ENCODE results near the gene STRADA. TPM values are rescaled to one million over a fixed set of nuclear protein-coding genes. Genes with fewer than 3 reads are reported as not detected.

The STRADA gene
- total and polyA plus RNA-seq, 9 of the 15 experiments (the other 6 are each of a cell fraction or from before 2014, with no cell fraction given), result 6.6 to 33.0 (median 20.5) TPM

- TF ChIP-seq RREB1 (CRISPR knock-in tag; IDR thresholded peaks at IDR 0.05) (0 out of 2 replicates have a peak, but pooled peaks have one; percentile 83), ZNF24 (IDR thresholded peaks at IDR 0.05) (peak; percentile 100), NFYB (IDR thresholded peaks at IDR 0.05; ENCODE audit: extremely low read depth, insufficient read length) (no peak), HDGF (IDR thresholded peaks at IDR 0.05) (no peak), MBD2 (IDR thresholded peaks at IDR 0.05; ENCODE audit: borderline replicate concordance, low read depth) (peak; percentile 57; the same call in 1 of the 2 replicates), SFPQ (IDR thresholded peaks at IDR 0.05; ENCODE audit: low read depth, low read length) (peak; percentile 66; the same call in 1 of the 2 replicates), U2AF2 (optimal IDR thresholded peaks at IDR 0.05; ENCODE audit: low read depth, low read length) (no peak), MYC (IDR thresholded peaks at IDR 0.05; ENCODE audit: low read depth, low read length) (peak; percentile 100), MYC (CRISPR knock-in tag; IDR thresholded peaks at IDR 0.05; ENCODE audit: borderline replicate concordance, low read depth) (peak; percentile 100), BCOR (IDR thresholded peaks at IDR 0.05) (no peak), ZNF511 (CRISPR knock-in tag; IDR thresholded peaks at IDR 0.05) (peak; percentile 44; the same call in 1 of the 2 replicates), ZSCAN29 (IDR thresholded peaks at IDR 0.05) (0 out of 2 replicates have a peak, but pooled peaks have one; percentile 33), RFX1 (IDR thresholded peaks at IDR 0.05) (no peak), THRAP3 (IDR thresholded peaks at IDR 0.05; ENCODE audit: borderline replicate concordance) (no peak; the same call in 1 of the 2 replicates), ZKSCAN8 (CRISPR knock-in tag; IDR thresholded peaks at IDR 0.05) (no peak), ETV1 (tag; conservative IDR thresholded peaks at IDR 0.05; ENCODE audit: low read depth) (peak; percentile 96), PATZ1 (CRISPR knock-in tag; IDR thresholded peaks at IDR 0.05; ENCODE audit: borderline replicate concordance) (no peak)
Measured at GRCh38 chr17:63773272-63774140, 31.9 kb upstream of the STRADA start, which contains the start of gene CCDC47 (continued).

All from K562 (cell line).